ENCODE results near the gene PCIF1. TPM values are rescaled to one million over a fixed set of nuclear protein-coding genes. Genes with fewer than 3 reads are reported as not detected.
"Not testable (repeated sequence)": the region's sequence is repeated elsewhere in the genome, so short reads cannot be mapped to it uniquely, and the experiment has no call there.

PCIF1 gene
- polyA plus RNA-seq, 1 donor = 22.3 TPM

GRCh38 chr20:45947110-45947866 is 12.8 kb downstream of the PCIF1 start:
- DNase-seq (ENCODE audit: low read depth) = no peak

GRCh38 chr20:45948261-45948733 is 13.8 kb downstream of the PCIF1 start:
- no peak for DNase-seq (ENCODE audit: low read depth)

- DNase-seq (ENCODE audit: low read depth) = no peak
Measured at GRCh38 chr20:45948742-45949541, 14.5 kb downstream of the PCIF1 start.

GRCh38 chr20:45949542-45950329 is 15.3 kb downstream of the PCIF1 start:
- no peak for DNase-seq (ENCODE audit: low read depth)

GRCh38 chr20:45950330-45950646 is 15.8 kb downstream of the PCIF1 start:
- no peak for DNase-seq (ENCODE audit: low read depth)

- no peak for DNase-seq (ENCODE audit: low read depth)
Measured at GRCh38 chr20:45951925-45952834, 17.7 kb downstream of the PCIF1 start.

- no peak for DNase-seq (ENCODE audit: low read depth)
Measured at GRCh38 chr20:45952861-45953260, 18.4 kb downstream of the PCIF1 start.

- DNase-seq (ENCODE audit: low read depth) = no peak
Measured at GRCh38 chr20:45953672-45954071, 19.2 kb downstream of the PCIF1 start.

GRCh38 chr20:45956326-45956725 is 21.8 kb downstream of the PCIF1 start:
- not testable (repeated sequence) for DNase-seq (ENCODE audit: low read depth)

- DNase-seq (ENCODE audit: low read depth) = no peak
Measured at GRCh38 chr20:45957021-45957941, 22.8 kb downstream of the PCIF1 start.

- no peak for DNase-seq (ENCODE audit: low read depth)
Measured at GRCh38 chr20:45958593-45958992, 24.1 kb downstream of the PCIF1 start.

- DNase-seq (ENCODE audit: low read depth) = no peak
Measured at GRCh38 chr20:45959126-45959525, 24.6 kb downstream of the PCIF1 start.

- no peak for DNase-seq (ENCODE audit: low read depth)
Measured at GRCh38 chr20:45959956-45960630, 25.6 kb downstream of the PCIF1 start.

GRCh38 chr20:45962031-45962755 is 27.7 kb downstream of the PCIF1 start:
- DNase-seq (ENCODE audit: low read depth) = no peak

GRCh38 chr20:45963059-45964005 is 28.8 kb downstream of the PCIF1 start:
- no peak for DNase-seq (ENCODE audit: low read depth)

GRCh38 chr20:45964006-45964400 is 29.5 kb downstream of the PCIF1 start:
- no peak for DNase-seq (ENCODE audit: low read depth)

- no peak for DNase-seq (ENCODE audit: low read depth)
Measured at GRCh38 chr20:45965169-45966002, 30.9 kb downstream of the PCIF1 start.

Measured in forelimb muscle (tissue), 1 donor.